ENCODE measurements around the gene ACOXL.
"Not testable (repeated sequence)": the region's sequence is repeated elsewhere in the genome, so short reads cannot be mapped to it uniquely, and the experiment has no call there.

Gene ACOXL

DNA sequence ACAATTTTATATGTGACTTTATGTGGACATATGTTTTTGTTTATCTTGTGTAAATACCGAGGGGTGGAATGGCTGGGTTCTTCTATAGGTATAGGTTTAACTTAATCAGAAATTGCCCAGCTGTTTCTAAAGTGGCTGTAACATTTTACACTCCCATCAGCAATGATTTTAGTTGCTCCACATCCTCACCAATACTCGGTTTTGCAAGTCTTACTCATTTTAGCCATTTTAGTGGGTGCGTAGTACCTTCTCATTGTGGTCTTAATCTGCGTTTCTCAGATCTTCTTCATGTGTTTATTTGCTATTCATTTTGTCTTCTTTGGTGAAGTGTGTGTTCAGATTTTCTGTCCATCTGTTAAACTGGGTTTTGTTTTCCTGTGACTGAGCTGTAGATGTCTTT is 292.9 kb downstream of the ACOXL start:
- DNase-seq, result no peak

DNA sequence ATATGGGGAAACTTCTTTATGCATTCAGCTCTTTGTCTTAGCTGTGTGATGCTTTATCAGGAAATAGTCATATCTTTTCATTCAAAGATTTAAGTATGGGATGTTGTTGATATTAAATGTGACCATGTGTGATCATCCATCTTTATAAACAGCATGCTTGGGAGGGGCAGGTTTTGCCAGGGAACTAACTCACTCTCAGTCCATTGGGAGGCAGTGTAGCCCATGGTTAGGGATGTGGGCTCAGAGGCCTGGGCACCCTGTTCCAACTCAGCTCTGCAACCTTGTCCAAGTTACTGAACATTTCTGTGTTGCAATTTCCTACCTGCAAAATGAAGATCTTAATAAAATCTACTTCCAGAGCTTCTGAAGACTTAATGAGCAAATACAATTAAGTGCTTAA is 296.3 kb downstream of the ACOXL start:
- DNase-seq, result no peak

DNA sequence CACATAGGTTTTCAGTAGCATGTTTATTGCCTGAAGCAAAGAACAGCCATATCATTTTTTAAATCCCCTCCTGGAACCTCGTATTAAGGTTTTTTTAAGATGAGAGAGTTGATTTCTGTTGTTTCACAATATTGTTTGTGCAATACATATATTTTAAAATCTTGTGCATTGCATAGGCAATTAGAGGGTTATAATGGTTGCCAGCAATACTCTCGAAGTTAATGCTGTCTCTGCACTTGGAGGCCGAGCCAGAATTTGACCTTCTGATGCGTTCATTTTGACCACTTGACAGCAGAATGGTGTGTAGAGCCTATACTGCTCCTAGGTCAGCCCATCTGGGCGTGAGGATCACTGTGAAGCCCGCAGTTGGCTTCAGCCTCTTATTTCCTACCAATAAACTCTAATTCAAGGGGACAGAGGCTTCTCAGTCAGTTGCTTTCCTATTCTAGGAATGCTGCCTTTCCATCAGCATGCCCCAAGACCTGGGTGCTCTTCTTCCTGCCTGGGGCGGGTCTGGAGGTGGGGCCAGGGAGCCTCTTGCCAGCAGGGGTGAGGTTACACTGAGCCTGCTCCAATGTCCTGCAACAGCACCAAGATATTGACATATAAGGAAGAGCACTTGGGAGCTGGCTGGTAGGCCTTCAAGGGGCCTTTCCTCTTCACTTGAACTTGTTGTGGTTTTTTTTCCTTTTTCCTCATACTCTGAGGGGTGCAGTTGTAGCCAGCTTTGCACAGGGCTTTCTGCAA is 297.0 kb downstream of the ACOXL start:
- no peak for DNase-seq

DNA sequence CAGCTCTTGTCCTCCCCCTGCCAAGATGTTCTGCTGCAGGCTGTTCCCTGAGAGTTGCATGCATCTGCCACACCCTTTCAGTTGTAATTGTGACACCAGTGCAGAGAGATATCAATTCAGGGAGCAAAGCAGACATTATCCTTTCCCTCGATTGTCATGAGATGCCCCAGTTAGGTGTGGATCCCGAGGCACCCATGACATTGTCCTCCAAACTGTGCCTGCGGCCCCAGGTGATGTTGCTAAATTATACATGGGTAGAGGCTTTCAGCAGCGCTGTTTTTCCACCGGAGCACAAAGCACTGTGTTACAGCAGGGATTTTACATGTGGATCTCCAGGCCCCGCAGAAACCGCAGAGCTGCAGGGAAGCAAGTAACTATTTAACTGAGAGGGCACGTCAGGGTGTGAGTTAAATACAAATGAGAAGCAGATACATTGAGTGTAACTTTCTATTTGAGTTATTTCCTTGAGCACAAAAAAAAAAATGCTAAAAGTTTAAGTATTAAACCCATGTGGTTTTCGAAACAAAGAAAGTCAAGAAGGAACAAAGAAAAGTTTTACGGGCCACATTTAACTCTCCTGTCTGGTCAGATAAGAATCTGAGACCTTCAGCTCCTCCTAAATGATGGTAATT is 298.0 kb downstream of the ACOXL start:
- no peak for DNase-seq

DNA sequence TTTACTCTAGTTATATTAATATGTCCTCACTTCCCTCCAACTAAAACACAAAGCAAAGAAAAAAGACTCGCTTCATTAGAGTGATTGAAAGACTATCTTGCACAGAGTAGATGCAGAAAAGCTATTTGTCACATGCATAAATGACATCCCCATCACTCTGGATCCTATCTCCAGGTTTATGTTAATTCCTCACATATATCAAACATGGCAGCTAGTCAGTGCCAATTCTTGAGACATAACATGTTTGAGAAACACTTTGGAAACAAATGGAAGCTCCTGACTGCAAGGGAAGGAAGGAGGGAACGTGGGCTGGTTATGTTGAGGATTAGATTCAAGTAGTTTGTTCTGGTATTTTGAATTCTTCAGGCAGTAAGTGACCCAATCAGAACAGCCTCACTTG is 298.6 kb downstream of the ACOXL start:
- DNase-seq, result no peak

DNA sequence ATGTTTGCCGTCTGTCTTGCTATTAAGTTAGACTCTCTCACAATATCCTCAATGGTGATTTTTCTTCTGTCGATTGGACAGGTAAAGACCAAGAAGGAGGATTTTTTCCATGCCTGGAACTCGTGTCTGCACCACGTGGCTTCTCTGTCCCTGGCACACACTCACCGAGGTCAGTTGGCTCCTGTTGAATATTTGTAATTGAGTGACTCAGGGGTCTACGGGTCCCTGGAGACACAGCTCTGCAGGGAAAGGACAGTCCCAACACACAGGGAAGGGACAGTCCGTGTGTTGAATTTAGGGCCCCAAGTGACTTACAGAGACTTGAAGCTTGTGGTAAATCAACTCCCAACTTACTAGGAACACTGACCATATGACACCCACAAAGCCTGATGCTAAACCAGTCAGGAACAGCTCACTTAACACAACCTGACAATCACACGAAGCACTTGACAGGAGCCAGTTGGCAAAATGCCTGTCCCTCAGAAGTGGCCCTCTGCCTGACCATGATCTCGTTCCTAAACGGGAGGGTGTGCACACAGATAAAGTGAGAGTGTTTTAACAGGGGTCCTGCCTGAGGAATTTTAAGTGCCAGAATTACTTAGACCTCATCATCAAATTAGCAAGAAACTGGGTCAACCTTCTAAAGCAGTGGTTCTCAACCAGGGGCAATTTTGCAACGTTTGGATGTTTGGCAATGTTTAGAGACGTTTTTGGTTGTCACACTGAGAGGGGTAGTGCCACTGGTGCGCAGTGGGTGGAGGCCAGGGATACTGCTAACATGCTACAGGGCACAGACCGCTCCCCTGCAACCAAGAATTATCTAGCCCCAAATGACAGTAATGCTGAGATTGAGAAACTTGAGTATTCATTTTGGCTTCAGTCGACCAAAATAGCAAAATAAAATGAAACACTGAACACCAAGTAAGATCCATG is 299.4 kb downstream of the ACOXL start:
- DNase-seq, result no peak

DNA sequence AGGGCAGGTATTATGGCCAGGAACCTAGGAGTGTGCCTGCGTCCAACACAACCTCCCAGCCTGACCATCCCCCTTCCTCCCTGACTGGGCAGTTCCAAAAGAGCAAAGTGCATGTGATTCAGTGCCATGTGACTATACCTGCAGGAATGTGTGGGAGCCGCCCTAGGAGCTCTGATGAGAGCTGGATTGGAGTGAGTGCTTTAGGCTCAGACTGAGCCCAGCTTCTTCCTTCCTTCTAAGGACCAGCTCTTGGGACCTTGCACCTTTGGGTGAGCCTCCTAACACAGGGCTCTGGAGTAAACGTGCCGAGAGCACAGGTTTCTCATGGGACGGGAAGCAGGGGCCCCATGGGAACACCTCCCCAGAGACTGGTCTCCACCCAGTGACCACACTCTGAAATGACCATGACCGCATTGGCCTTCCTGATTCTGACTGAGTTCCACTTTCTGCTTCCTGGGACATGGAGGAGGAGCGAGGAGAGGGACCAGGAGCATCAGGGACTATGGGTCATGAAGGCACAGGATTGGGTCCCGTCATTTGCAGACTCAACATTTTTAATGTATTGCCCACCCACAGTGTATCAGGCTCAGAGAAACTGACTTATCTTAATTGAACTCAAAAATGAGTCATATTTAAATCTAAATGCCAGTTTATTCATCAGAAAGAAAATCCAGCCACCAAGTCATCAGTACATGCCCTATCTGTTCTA is 300.5 kb downstream of the ACOXL start:
- no peak for DNase-seq

DNA sequence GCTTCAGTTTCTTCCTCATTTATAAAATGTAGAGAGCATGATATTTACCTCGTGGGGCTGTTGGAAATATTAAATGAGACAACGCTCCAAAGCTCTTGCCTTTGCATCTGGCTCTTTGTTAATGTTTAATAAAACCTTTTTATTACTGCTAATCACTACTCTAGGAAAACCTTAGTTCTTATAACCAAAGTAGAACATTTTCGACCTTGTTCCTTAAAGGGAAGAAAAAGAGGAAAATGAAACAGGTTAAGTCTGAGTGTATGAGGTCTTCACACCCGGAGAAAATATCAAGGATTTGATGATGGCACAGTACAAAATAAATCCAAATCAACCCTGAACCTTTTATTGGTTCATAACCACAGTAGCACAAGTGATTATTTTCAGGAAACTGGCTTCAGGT is 301.8 kb downstream of the ACOXL start:
- no peak for DNase-seq

DNA sequence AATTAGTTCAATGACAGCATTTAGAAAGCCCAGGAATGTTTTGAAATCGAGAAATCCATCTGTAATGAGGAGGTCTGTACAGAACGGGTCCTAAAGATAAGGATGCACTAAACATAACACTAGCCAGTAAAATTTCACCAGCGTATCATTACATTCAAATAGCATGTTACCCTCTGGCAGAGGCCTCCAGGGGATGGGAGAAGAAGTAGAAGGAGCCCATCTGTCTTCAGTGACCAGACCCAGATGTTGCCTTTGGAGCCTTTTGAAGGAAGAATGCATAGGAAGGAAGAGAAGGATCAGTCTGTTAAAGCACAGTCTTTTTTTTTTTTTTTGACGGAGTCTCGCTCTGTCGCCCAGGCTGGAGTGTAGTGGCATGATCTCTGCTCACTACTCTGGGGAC is 302.2 kb downstream of the ACOXL start:
- no peak for DNase-seq

DNA sequence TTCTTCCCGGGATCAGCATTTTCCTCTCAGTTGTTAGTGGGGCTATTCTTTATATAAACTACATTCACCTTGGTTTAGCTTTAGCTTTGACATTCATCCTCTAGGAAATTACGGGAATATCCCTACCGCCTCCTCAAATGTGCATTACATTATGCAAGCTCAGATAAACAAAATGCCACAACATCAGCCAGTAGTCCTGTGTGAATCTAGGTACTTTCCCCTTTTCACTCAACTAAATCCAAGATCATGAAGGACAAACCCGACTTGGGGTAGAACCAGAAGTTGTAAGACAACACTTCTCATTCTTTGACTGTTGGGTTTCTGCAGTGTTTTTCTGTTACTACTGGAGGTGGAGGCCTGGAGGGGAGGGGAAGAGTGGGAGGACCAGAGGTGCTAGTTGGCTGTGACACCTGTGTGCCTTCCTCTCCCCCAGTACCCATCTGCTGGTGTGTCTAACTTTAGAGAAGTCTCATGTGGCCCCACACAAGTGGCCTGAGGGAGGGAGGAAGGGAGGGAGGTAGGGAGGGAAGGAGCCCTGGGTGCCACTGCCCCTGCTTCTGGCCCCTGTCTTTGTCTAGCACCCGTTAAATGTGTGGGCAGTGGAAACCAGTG is 303.6 kb downstream of the ACOXL start:
- no peak for DNase-seq

DNA sequence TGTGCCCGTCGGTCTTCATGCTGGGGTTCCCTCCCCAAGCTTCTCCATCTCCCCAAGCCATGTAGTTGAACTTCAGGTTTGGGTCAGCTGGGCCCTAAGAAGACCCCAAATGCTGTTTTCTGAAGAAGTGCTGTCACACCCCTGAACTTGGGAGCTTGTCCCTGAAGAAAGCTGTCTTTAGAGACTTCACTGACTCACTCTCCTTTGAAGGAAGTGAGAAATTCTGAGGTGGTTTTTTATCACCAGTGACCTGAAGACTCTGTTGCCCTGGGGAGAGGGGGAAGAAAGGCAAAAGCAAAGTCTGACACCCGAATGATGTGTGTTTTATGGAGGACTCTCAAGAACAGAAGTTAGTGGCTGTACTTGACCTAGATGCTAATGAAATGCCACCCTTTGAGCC is 304.8 kb downstream of the ACOXL start:
- no peak for DNase-seq

DNA sequence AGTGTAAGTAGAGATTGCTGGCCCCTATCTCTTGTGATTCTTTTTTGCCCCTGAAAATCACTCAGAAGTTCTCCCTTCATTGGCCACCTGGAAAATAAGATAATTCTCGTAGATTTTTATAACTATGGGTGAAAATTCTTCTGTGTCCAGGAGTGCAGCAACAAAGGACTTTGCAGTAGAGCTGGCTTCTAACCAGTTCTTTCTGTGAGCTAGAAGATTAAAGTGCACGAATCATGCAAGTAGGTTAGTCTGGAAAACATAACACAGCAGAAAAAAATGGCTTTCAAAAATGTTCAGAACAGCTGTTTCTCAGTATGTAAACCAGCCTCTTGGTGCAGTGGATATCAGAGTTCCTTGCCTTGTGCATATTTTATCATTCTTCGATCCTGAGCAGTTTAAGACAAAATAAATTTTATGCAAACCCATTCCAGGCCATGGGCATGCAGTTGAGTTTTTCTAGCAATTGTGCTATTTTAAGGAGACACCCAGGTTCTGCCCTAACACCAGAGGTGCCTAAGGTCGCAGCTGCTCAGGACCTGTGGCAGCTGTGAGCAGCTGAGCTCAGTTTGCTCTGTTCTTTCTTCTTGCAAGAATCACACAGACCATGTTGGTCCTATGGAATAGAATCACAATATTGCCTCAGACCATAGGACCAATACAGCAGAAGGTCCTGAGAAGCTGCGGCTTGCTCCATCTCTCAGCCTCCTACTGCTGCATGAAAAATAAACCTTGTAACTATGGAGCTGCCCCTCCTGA is 307.4 kb downstream of the ACOXL start:
- DNase-seq, result no peak

DNA sequence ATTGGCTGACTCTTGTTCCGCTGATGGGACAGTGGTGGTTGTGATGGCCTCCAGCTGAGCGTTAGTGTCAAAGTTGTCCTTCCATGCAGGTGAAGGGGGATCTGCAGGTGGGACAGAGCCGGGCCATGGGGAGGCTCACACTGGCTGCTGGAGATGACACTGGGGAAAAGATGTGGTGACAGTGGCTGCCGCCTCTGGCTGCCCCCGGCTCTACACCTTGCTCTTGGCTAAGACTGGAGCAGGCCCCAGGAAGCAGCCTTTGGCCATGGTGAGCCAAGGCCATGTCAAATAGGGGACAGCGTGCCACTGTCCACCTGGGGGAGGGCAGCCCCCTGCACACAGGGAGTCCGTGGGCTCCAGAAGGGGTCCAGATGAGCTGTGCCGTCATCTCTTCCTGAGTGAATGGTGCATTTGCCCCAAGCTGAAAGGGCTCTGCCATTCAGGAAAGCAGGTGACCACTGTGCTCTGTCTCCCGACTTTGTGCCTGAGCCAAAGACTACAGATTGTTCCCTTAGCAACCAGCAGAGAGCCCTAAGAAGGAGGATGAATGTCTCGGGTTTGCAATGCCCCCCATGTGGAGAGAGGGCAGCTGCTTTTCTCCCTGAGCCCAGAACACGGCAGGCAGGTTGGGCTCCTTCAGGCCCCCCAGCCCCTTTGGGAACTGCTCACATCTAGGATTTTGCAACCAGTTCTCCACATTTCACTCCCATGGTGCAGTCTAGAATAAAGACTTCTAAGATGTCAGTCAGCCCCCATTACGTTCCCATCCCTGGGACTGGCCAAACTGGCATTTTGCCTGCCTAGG is 309.2 kb downstream of the ACOXL start:
- DNase-seq, result no peak

DNA sequence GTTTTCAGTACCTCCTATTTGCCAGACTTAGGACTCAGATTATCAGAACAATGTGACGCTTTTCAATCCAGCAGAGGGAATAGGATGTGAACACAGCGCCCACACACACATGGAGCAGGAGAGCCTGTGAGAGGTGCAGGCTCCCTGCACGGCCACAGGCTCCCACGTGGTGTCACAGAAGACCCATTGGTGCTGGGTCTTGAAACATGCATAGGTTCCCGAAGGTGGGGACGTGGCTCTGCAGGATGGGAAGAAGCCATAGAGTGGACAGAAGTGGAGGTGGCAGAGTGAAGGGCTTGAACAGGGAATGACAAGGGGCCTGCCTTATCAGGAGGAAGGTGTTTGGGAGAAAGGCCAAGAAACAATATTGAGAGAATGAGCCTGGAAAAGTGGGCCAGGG is 309.9 kb downstream of the ACOXL start:
- no peak for DNase-seq

DNA sequence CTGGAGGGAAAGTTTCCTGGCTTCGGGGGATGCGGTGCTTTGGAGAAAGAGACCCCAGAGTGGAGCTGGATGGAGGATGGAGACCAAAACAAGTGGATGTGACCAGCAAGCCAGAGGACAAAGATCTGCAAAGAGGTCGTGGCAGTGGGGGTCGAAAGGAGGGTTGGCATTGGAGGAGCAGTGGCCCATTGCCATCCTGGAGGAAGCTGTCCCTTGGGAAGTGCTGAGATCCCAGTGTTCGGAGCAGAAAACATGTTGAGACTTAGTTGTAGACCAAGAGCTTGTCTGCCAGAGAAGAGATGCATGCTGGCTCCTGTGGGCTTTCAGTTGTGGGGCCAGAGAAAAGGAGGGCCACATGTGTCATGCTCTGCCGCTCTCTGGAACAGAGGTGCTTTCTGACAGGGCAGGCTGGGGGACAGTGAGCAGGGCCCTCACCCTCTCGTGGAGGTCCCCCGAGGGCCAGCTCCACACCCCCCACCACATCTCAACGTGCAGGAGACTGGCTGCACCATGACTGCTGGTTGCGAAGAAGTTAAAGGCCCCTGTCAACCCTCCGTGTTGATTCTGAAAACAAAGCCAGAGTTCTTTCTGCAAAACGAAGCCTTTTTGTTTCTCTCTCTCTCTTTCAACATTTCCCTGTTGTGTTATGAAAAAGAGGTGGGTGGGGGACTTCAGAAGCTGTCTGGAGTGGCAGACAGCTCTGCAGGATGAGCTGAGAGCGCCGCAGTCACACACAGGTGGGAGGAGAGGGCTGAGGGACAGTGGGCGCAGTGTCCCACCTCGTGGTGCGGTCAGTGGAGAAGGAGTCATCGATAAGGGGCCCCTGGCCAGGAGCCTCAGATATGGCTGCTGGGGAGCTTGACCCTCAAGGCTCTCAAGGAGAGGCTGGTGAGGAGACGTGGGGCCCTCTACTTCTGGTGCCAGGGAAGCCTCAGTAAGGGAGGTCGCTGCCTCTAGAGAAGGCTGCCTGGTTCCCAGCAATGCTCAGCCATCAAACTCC is 310.7 kb downstream of the ACOXL start:
- no peak for DNase-seq

DNA sequence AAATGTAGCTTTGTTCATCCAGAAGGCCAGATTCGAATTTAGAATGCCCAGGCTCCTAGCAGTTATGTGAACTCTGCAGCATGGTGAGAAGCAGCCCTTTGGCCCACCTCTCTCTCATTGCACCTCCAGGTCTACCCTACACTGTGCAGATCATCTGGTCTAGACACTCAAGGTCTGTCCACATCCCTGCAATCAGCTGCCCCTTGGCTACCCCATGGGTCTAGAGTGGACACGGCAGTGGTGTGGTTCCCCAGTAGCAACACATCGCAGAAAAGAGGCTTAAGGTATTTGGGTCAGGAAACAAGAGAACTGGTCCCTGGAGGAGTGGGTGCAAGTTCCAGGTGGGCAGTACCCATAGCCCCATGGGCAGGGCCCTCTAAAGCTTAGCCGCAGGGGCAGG is 311.7 kb downstream of the ACOXL start:
- no peak for DNase-seq

DNA sequence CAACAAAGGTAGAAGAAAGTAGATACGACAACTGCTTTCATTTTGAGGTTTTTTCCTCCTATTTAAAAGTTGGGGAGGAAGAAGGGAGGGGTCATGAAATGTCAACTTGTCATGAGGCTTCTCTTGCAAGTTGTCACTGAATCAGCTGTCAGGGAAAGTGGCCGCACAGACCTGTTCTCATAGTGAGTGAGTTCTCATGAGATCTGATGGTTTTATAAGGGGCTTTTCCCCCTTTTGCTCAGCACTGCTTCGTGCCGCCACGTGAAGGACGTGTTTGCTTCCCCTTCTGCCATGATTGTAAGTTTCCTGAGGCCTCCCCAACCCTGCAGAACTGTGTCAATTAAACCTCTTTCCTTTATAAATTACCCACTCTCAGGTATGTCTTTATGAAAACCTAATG is 312.9 kb downstream of the ACOXL start:
- DNase-seq, result not testable (repeated sequence)

DNA sequence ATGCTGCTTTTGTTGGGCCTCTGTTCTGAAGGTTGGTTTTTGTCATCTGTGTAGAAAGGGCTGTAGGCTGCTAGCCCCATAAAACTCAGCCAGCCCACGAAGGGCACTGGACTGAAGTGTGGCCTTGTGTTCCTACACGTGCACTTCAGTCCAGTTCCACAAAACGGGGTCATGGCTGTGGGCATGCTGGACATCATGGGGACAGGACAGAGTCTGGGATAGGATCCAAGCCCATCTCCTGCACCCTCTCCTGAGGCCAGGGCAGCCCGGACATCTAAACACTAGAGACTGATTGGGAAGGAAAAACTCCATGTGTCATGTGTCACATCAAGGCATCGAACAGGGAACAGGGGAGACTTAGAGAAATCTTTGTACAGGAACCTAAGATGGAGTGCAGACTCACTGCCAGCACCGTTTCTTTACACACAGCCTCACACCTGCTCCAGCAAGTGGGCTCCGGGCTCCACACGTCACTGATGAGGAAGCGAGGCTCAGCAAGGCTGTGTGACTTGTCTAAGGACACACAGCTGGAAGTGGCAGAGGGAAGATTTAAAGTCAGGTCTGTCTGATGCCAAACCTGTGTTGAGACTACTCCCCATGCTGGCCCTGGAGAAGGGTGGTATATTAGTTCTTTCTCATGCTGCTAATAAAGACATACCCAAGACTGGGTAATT is 313.5 kb downstream of the ACOXL start:
- DNase-seq, result no peak

DNA sequence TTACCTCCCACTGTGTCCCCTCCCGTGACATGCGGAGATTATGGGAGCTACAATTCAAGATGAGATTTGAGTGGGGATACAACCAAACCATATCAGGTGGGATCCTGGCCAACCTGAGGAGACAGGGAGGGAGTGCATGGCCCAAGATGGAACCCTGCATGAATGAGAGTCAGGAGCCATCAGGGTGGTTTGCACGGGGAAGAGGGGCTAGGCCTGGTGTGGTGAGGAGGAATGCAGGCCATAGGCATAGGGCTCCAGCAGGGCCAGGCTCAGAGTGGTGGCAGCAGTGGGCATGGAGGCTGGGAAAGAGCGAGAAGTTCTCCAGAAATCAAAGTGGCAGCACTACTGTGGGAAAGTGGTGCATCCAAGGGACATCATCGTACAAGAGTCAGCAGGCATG is 314.3 kb downstream of the ACOXL start:
- no peak for DNase-seq

All from NCI-H1105 (cell line).